ENCODE data around the gene FERMT3.

FERMT3 gene

GRCh38 chr11:64225608-64226506 lies 19.3 kb downstream of the FERMT3 start, which contains the start of the genes NUDT22 and TRPT1:
NUDT22 (plus strand) TSS chr11:64226274; CDS start chr11:64226653, 379 bp downstream.
TRPT1 (minus strand) TSS chr11:64226186; CDS start chr11:64225860, 326 bp downstream.
- peak; percentile 96 for DNase-seq (ENCODE audit: insufficient read length, low spot score)
- peak; percentile 90 for FAIRE-seq

GRCh38 chr11:64226507-64227051 lies 20.1 kb downstream of the FERMT3 start:
- DNase-seq (ENCODE audit: insufficient read length, low spot score), result no peak
- 0 out of 2 replicates have a peak, but pooled peaks have one; percentile 31 for TF ChIP-seq TAF1 (IDR thresholded peaks at IDR 0.05; ENCODE audit: low read depth, low read length)
- TF ChIP-seq SPI1 (IDR thresholded peaks at IDR 0.05; ENCODE audit: low read depth, low read length), result 0 out of 2 replicates have a peak, but pooled peaks have one; percentile 5
- TF ChIP-seq POLR2AphosphoS5 (IDR thresholded peaks at IDR 0.05; ENCODE audit: low read depth, low read length), result peak; percentile 57; the same call in 1 of the 2 replicates
- TF ChIP-seq POLR2A (IDR thresholded peaks at IDR 0.05; ENCODE audit: low read depth, low read length), result peak; percentile 54; the same call in 1 of the 2 replicates
- no peak for TF ChIP-seq POU2F2 (IDR thresholded peaks at IDR 0.05; ENCODE audit: low read depth, low read length)
- TF ChIP-seq PAX5 (IDR thresholded peaks at IDR 0.05; ENCODE audit: insufficient read depth, low read length, severe bottlenecking), result no peak
- peak; percentile 90 for FAIRE-seq

More at GRCh38 chr11:64225608-64226506, 19.3 kb downstream of the FERMT3 start, which contains the start of the genes NUDT22 and TRPT1:
- TF ChIP-seq TAF1 (IDR thresholded peaks at IDR 0.05; ENCODE audit: low read depth, low read length) (no peak), PAX5 (IDR thresholded peaks at IDR 0.05; ENCODE audit: insufficient read depth, low read length, severe bottlenecking) (no peak), SPI1 (IDR thresholded peaks at IDR 0.05; ENCODE audit: low read depth, low read length) (peak; percentile 81), POU2F2 (IDR thresholded peaks at IDR 0.05; ENCODE audit: low read depth, low read length) (no peak), POLR2A (IDR thresholded peaks at IDR 0.05; ENCODE audit: low read depth, low read length) (no peak; the same call in 1 of the 2 replicates), POLR2AphosphoS5 (IDR thresholded peaks at IDR 0.05; ENCODE audit: low read depth, low read length) (peak; percentile 15; the same call in 1 of the 2 replicates)

- DNase-seq (ENCODE audit: insufficient read length, low spot score) (no peak), FAIRE-seq (no peak)
Measured at GRCh38 chr11:64227405-64227956, 21.0 kb downstream of the FERMT3 start.

GRCh38 chr11:64229090-64229743 lies 22.7 kb downstream of the FERMT3 start:
- no peak for TF ChIP-seq TAF1 (IDR thresholded peaks at IDR 0.05; ENCODE audit: low read depth, low read length)
- no peak for TF ChIP-seq POLR2A (IDR thresholded peaks at IDR 0.05; ENCODE audit: low read depth, low read length)
- no peak for TF ChIP-seq POU2F2 (IDR thresholded peaks at IDR 0.05; ENCODE audit: low read depth, low read length)
- TF ChIP-seq POLR2AphosphoS5 (IDR thresholded peaks at IDR 0.05; ENCODE audit: low read depth, low read length), result no peak
- no peak for TF ChIP-seq SPI1 (IDR thresholded peaks at IDR 0.05; ENCODE audit: low read depth, low read length)
- TF ChIP-seq PAX5 (IDR thresholded peaks at IDR 0.05; ENCODE audit: insufficient read depth, low read length, severe bottlenecking), result no peak
- FAIRE-seq (no peak), DNase-seq (ENCODE audit: insufficient read length, low spot score) (no peak)

More at GRCh38 chr11:64227405-64227956, 21.0 kb downstream of the FERMT3 start:
- TF ChIP-seq SPI1 (IDR thresholded peaks at IDR 0.05; ENCODE audit: low read depth, low read length) (no peak), PAX5 (IDR thresholded peaks at IDR 0.05; ENCODE audit: insufficient read depth, low read length, severe bottlenecking) (no peak), POLR2AphosphoS5 (IDR thresholded peaks at IDR 0.05; ENCODE audit: low read depth, low read length) (no peak), TAF1 (IDR thresholded peaks at IDR 0.05; ENCODE audit: low read depth, low read length) (no peak), POU2F2 (IDR thresholded peaks at IDR 0.05; ENCODE audit: low read depth, low read length) (no peak), POLR2A (IDR thresholded peaks at IDR 0.05; ENCODE audit: low read depth, low read length) (no peak)

- FAIRE-seq (no peak), DNase-seq (ENCODE audit: insufficient read length, low spot score) (no peak)
- no peak for TF ChIP-seq TAF1 (IDR thresholded peaks at IDR 0.05; ENCODE audit: low read depth, low read length)
- TF ChIP-seq POU2F2 (IDR thresholded peaks at IDR 0.05; ENCODE audit: low read depth, low read length), result no peak
- no peak for TF ChIP-seq POLR2A (IDR thresholded peaks at IDR 0.05; ENCODE audit: low read depth, low read length)
- TF ChIP-seq POLR2AphosphoS5 (IDR thresholded peaks at IDR 0.05; ENCODE audit: low read depth, low read length), result no peak
- no peak for TF ChIP-seq PAX5 (IDR thresholded peaks at IDR 0.05; ENCODE audit: insufficient read depth, low read length, severe bottlenecking)
- no peak for TF ChIP-seq SPI1 (IDR thresholded peaks at IDR 0.05; ENCODE audit: low read depth, low read length)
Measured at GRCh38 chr11:64229744-64230170, 23.2 kb downstream of the FERMT3 start.

- TF ChIP-seq POU2F2 (IDR thresholded peaks at IDR 0.05; ENCODE audit: low read depth, low read length), result no peak
- TF ChIP-seq POLR2AphosphoS5 (IDR thresholded peaks at IDR 0.05; ENCODE audit: low read depth, low read length), result peak; percentile 49; the same call in 1 of the 2 replicates
- 0 out of 2 replicates have a peak, but pooled peaks have one; percentile 5 for TF ChIP-seq TAF1 (IDR thresholded peaks at IDR 0.05; ENCODE audit: low read depth, low read length)
- 0 out of 2 replicates have a peak, but pooled peaks have one; percentile 9 for TF ChIP-seq SPI1 (IDR thresholded peaks at IDR 0.05; ENCODE audit: low read depth, low read length)
- TF ChIP-seq PAX5 (IDR thresholded peaks at IDR 0.05; ENCODE audit: insufficient read depth, low read length, severe bottlenecking), result no peak
- TF ChIP-seq POLR2A (IDR thresholded peaks at IDR 0.05; ENCODE audit: low read depth, low read length), result peak; percentile 60; the same call in 1 of the 2 replicates
- DNase-seq (ENCODE audit: insufficient read length, low spot score) (peak; percentile 84), FAIRE-seq (peak; percentile 93)
Measured at GRCh38 chr11:64230171-64230984, 23.9 kb downstream of the FERMT3 start, which contains the start of gene DNAJC4. DNAJC4 (plus strand) TSS chr11:64230548; CDS start chr11:64230855, 307 bp downstream.

- TF ChIP-seq SPI1 (IDR thresholded peaks at IDR 0.05; ENCODE audit: low read depth, low read length) (no peak), PAX5 (IDR thresholded peaks at IDR 0.05; ENCODE audit: insufficient read depth, low read length, severe bottlenecking) (no peak), POLR2AphosphoS5 (IDR thresholded peaks at IDR 0.05; ENCODE audit: low read depth, low read length) (no peak), POU2F2 (IDR thresholded peaks at IDR 0.05; ENCODE audit: low read depth, low read length) (no peak), POLR2A (IDR thresholded peaks at IDR 0.05; ENCODE audit: low read depth, low read length) (no peak), TAF1 (IDR thresholded peaks at IDR 0.05; ENCODE audit: low read depth, low read length) (no peak)
- FAIRE-seq (peak; percentile 70), DNase-seq (ENCODE audit: insufficient read length, low spot score) (no peak)
Measured at GRCh38 chr11:64230985-64231365, 24.5 kb downstream of the FERMT3 start.
